Activated T-cell treated with anti-CD3 and anti-CD28 coated beads for 24 hours (primary cell): Measurements from ENCODE around the gene JOSD1.
"Not testable (repeated sequence)": the region's sequence is repeated elsewhere in the genome, so short reads cannot be mapped to it uniquely, and the experiment has no call there.

Experiments used
- DNase-seq: peaks from one replicate; pipeline ENCODE4 v3.0.0-alpha.2; 2020; ENCODE audit warnings: low read depth

Gene JOSD1

GRCh38 chr22:38684895-38685294, 15.8 kb downstream of the JOSD1 start:
- no peak for DNase-seq

GRCh38 chr22:38681582-38682335, 19.0 kb downstream of the JOSD1 start, which contains the start of gene TOMM22:
Gene TOMM22, plus strand, starts transcription at chr22:38681957. Its CDS starts 22 bp downstream, at chr22:38681979.
- peak; percentile 83 for DNase-seq

GRCh38 chr22:38675833-38676232, 24.9 kb downstream of the JOSD1 start:
- DNase-seq = no peak

GRCh38 chr22:38674888-38675287, 25.9 kb downstream of the JOSD1 start:
- DNase-seq = no peak

- DNase-seq = peak; percentile 15
These were observed 43.5 kb downstream of the JOSD1 start for GRCh38 chr22:38657045-38657909.

GRCh38 chr22:38656256-38657044, 44.3 kb downstream of the JOSD1 start, which contains the start of the genes CBY1 and FAM227A:
Gene CBY1, plus strand, starts transcription at chr22:38656638. Its CDS starts 11,417 bp downstream, at chr22:38668055.
Gene FAM227A, minus strand, starts transcription at chr22:38656392. Its CDS starts 6,224 bp downstream, at chr22:38650168.
- DNase-seq = peak; percentile 80

- DNase-seq = no peak
These were observed 45.1 kb downstream of the JOSD1 start for GRCh38 chr22:38655519-38656255.

GRCh38 chr22:38653741-38654140, 47.0 kb downstream of the JOSD1 start:
- DNase-seq = no peak

- no peak for DNase-seq
These were observed 47.9 kb downstream of the JOSD1 start for GRCh38 chr22:38652859-38653258.

GRCh38 chr22:38649841-38650522, 50.8 kb downstream of the JOSD1 start:
- no peak for DNase-seq

GRCh38 chr22:38645430-38645829, 55.3 kb downstream of the JOSD1 start:
- DNase-seq = no peak

- not testable (repeated sequence) for DNase-seq
These were observed 56.5 kb downstream of the JOSD1 start for GRCh38 chr22:38644245-38644644.

GRCh38 chr22:38641476-38642040, 59.2 kb downstream of the JOSD1 start:
- DNase-seq = no peak

GRCh38 chr22:38638728-38639127, 62.0 kb downstream of the JOSD1 start:
- no peak for DNase-seq

- no peak for DNase-seq
These were observed 62.5 kb downstream of the JOSD1 start for GRCh38 chr22:38638216-38638615.
